Activated CD4-positive, alpha-beta T cell treated with anti-CD3 and anti-CD28 coated beads for 36 hours (primary cell): ENCODE measurements around the gene CYFIP2. TPM values are rescaled to one million over a fixed set of nuclear protein-coding genes. Genes with fewer than 3 reads are reported as not detected.
A peak's percentile ranks its signal among the peaks of the same experiment; 100 is the strongest.

ENCODE experiments used
- ATAC-seq: fragments of 200-7000 bp; cut with Tn5 transposase; one replicate; pipeline ENCODE4 v1.10.0; 2021; ENCODE audit warnings: mild to moderate bottlenecking, moderate library complexity
- CTCF ChIA-PET: fragments of 350-600 bp; sonication (Branson Sonifier 250); formaldehyde crosslinking; loops from one replicate; lab custom pipeline; 2021; ENCODE audit warnings: antibody characterized with exemption; lab: Charles Lee
- POLR2A ChIA-PET: fragments of 350-600 bp; sonication (Branson Sonifier 250); formaldehyde crosslinking; loops from one replicate; lab custom pipeline; 2021; ENCODE audit warnings: antibody characterized with exemption, inconsistent platforms; lab: Charles Lee
- DNase-seq: peaks from one replicate; pipeline ENCODE4 v3.0.0-alpha.2; 2020
- H3K27ac Mint-ChIP-seq: one replicate; pipeline ENCODE4 v1.8.0; 2021; ENCODE audit warnings: mixed read lengths
- H3K27me3 Mint-ChIP-seq: one replicate; pipeline ENCODE4 v1.8.0; 2021; ENCODE audit warnings: mixed read lengths
- H3K36me3 Mint-ChIP-seq: one replicate; pipeline ENCODE4 v1.8.0; 2021; ENCODE audit warnings: low read depth, mixed read lengths
- H3K4me1 Mint-ChIP-seq: one replicate; pipeline ENCODE4 v1.8.0; 2021; ENCODE audit warnings: mixed read lengths
- H3K4me3 Mint-ChIP-seq: one replicate; pipeline ENCODE4 v1.8.0; 2021; ENCODE audit warnings: mild to moderate bottlenecking, moderate library complexity, mixed read lengths
- H3K9me3 Mint-ChIP-seq: one replicate; pipeline ENCODE4 v1.8.0; 2021; ENCODE audit warnings: low read depth, mixed read lengths
- intact Hi-C, 2 experiments: fragments of 100-400 bp; cut with DNase I in 1 of 2; cut with micrococcal nuclease in 1 of 2; formaldehyde crosslinking; loops; one replicate each; pipeline versions ENCODE4 v1.14.2 to v1.15.1; 2022 to 2024; cut with DNase I, micrococcal nuclease
- total RNA-seq, 2 experiments: library from RNA; stranded (reverse); gene quantifications; one replicate each; pipeline ENCODE4 v1.2.3, GENCODE V29; 2021

CYFIP2 gene
- total RNA-seq, 2 experiments from 2014 or later: 277 to 526 TPM

DNA sequence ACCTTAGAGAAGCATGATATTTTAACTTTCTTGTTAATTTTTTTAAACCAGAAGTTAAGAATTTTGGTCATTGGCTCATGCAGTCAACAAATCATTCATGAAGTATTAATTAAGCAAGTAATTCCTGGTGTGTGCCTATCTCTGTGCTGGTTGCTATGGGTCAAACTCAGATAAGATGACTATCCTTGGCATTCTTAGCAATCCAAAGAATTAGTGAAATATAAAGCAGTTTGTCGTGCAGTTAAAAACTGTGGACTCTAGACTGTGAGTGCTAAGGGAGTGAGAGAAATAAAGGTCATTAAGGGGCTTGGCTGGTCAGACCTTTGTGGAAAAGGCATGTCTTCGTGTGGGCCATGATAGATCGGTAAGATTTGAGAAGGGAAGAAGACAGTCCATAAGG is 4.8 kb downstream of the CYFIP2 start:
- CTCF ChIA-PET: interaction anchor here (1.6 to 2.8 kb wide), 2 partner anchors 19 to 121 kb away, joined by 5 to 7 read pairs; no protein-coding TSS in a partner anchor
- Mint-ChIP-seq H3K9me3 (no peaks in the 10 kb centered on the region), H3K27me3 (no peaks in the 10 kb centered on the region), H3K27ac (peak overlapping the region; percentile 97), H3K36me3 (peaks cover 55% of the 10 kb centered on the region), H3K4me1 (peaks cover 74% of the 10 kb centered on the region), H3K4me3 (peak overlapping the region; percentile 96)
- no peak for ATAC-seq
- no peak for DNase-seq
- POLR2A ChIA-PET: interaction anchor here (1.4 kb wide), 1 partner anchor 18 kb away, joined by 10 read pairs; no protein-coding TSS in a partner anchor
- intact Hi-C loops: loop anchor here (1.0 to 5.0 kb wide), 6 partner anchors 17 to 1937 kb away; partner anchors contain the start of genes MED7 (in 1 of the 2) and RNF145 (in 1 of the 2)

DNA sequence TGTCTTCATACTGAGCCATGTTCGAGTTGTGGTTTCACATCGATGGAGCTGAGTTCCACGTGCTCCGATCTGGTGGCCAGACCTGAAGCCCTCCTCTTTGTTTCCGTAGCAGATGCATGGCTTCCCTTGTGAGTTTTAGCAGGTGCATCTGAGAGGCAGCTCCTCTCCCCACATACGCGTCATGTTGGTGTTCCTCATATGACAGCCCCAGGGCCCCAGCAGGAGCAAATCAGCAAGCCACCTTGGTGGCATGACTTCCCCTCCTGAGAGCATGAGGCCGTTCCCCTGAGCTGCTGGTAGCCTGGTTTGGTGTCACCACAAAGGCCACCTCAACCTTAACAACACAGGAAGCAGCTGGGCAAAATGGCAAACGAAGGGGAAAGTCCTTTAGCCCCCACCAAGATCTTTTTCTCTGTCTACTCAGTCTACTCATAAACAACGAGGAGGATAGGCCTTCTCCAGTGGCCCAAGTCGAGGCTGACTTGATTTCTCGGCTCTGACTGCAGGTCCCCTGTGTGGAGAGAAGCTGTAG is 5.9 kb downstream of the CYFIP2 start:
- H3K4me3 Mint-ChIP-seq: peak overlapping the region; percentile 96
- CTCF ChIA-PET: interaction anchor here (0.5 to 4.2 kb wide), 17 partner anchors 9 to 126 kb away, joined by 3 to 25 read pairs (median 5); no protein-coding TSS in a partner anchor
- H3K9me3 Mint-ChIP-seq: no peaks in the 10 kb centered on the region
- peaks cover 84% of the 10 kb centered on the region for H3K4me1 Mint-ChIP-seq
- intact Hi-C loops: loop anchor here (1.0 to 5.0 kb wide), 11 partner anchors 8 to 1935 kb away; partner anchors contain the start of genes ITK (in 1 of the 2), MED7 (in 1 of the 2) and RNF145 (in 1 of the 2)
- ATAC-seq (peak; percentile 82), DNase-seq (peak; percentile 95)
- POLR2A ChIA-PET: interaction anchor here (0.6 to 3.1 kb wide), 15 partner anchors 15 to 129 kb away, joined by 3 to 27 read pairs (median 4); partner anchors contain the start of gene MED7
- no peaks in the 10 kb centered on the region for H3K27me3 Mint-ChIP-seq
- peak overlapping the region; percentile 97 for H3K27ac Mint-ChIP-seq
- peaks cover 53% of the 10 kb centered on the region for H3K36me3 Mint-ChIP-seq

DNA sequence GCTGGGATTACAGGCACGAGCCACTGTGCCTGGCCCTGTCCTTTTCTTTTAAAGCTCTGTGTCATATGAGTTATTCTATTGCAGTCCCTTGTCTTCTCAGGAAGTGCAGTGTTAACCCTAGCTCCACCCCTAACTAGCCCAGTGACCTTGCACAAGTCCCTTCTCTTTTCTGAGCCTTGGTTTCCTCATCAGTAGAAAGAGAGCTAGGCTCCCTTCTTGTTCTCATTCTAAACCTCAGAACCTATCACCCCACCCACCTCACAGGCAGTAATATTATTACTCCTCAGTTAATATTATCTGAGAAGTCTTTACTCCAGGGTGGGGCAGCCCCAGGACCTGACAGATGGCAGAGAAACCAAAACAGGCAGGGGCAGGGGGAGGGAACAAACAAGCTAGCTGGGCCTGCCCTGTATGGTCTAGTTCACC is 7.2 kb downstream of the CYFIP2 start:
- no peaks in the 10 kb centered on the region for H3K27me3 Mint-ChIP-seq
- POLR2A ChIA-PET: interaction anchor here (0.5 to 3.1 kb wide), 16 partner anchors 10 to 353 kb away, joined by 3 to 27 read pairs (median 4); partner anchors contain the start of genes ITK and MED7
- DNase-seq (peak; percentile 70), ATAC-seq (peak; percentile 49)
- no peaks in the 10 kb centered on the region for H3K9me3 Mint-ChIP-seq
- H3K27ac Mint-ChIP-seq: peak overlapping the region; percentile 97
- H3K36me3 Mint-ChIP-seq: peaks cover 47% of the 10 kb centered on the region
- intact Hi-C loops: loop anchor here (2.0 to 5.0 kb wide), 8 partner anchors 16 to 1934 kb away; partner anchors contain the start of genes ITK (in 1 of the 2) and RNF145 (in 1 of the 2)
- peak overlapping the region; percentile 96 for H3K4me3 Mint-ChIP-seq
- H3K4me1 Mint-ChIP-seq: peaks cover 86% of the 10 kb centered on the region
- CTCF ChIA-PET: interaction anchor here (0.6 to 4.2 kb wide), 17 partner anchors 10 to 213 kb away, joined by 3 to 25 read pairs (median 6); no protein-coding TSS in a partner anchor

DNA sequence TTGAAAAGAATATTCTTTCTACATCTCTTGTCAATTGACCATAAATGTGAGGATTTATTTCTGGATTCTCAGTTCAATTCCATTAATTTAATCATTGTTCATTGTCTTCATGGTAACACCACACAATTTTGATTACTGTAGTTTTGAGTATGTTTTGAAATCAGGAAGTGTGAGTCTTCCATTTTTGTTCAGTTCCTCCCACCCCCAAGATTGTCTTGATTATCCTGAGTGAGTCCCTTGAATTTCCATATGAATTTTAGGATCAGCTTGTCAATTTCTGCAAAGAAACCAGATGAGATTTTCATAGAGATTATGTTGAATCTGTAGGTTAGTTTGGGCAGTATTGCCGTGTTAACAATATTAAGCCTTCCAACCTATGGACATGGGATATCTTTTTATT is 9.5 kb downstream of the CYFIP2 start:
- ATAC-seq (no peak), DNase-seq (no peak)
- Mint-ChIP-seq H3K27ac (peak overlapping the region; percentile 40), H3K4me3 (no peak overlapping the region), H3K9me3 (no peaks in the 10 kb centered on the region), H3K27me3 (no peaks in the 10 kb centered on the region), H3K4me1 (peaks cover 87% of the 10 kb centered on the region), H3K36me3 (peaks cover 35% of the 10 kb centered on the region)
- intact Hi-C loops: loop anchor here in 1 of 2 experiments (1.0 kb wide), 1 partner anchor 16 kb away; no protein-coding TSS in a partner anchor
- POLR2A ChIA-PET: no interaction called here
- CTCF ChIA-PET: interaction anchor here (1.2 to 4.2 kb wide), 2 partner anchors 12 to 27 kb away, joined by 3 to 19 read pairs; no protein-coding TSS in a partner anchor

DNA sequence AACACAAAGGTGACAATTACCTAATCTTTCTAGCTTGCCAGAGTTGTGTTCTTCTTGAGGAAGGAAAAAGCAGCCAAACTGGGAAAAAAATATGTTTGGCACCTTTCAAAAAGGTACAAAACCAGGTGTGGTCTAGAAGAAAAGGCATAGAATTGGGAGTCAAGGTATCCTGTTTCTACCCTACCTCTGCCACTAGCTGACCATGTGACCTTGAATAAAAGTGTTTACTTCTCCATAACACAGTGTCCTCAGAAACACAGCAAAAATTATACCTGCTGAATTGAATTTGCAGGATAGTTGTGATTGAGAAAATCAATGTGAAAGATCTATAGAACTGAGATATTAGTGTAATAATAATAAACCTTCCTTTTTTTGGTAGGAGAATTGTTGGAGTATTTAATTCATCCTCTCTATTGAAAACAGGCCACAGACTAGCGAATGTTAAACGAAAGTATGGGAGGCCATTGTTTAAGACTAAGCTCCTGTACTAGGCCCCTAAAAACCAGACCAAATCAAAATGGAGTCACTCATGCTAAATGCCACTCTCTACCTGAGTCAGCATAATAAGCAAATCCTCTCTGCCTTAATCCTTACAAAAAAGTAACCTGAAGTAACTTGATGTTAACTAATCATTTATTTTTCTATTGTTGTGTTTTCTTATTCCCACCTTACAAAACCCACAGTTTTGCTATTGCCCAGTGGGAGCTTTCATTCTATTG is 12.6 kb downstream of the CYFIP2 start:
- ATAC-seq (no peak), DNase-seq (no peak)
- POLR2A ChIA-PET: interaction anchor here (0.6 to 0.7 kb wide), 2 partner anchors 12 to 82 kb away, joined by 3 read pairs; no protein-coding TSS in a partner anchor
- intact Hi-C loops: no loop called here
- peak overlapping the region; percentile 25 for H3K27ac Mint-ChIP-seq
- no peak overlapping the region for H3K4me3 Mint-ChIP-seq
- H3K36me3 Mint-ChIP-seq: peaks cover 38% of the 10 kb centered on the region
- CTCF ChIA-PET: interaction anchor here (0.8 to 2.4 kb wide), 5 partner anchors 13 to 130 kb away, joined by 3 to 6 read pairs (median 4); no protein-coding TSS in a partner anchor
- H3K4me1 Mint-ChIP-seq: peaks cover 89% of the 10 kb centered on the region
- peaks cover 9% of the 10 kb centered on the region for H3K9me3 Mint-ChIP-seq
- no peaks in the 10 kb centered on the region for H3K27me3 Mint-ChIP-seq

GRCh38 chr5:157279605-157280239 is 13.8 kb downstream of the CYFIP2 start:
- H3K4me3 Mint-ChIP-seq: no peak overlapping the region
- H3K4me1 Mint-ChIP-seq: peaks cover 90% of the 10 kb centered on the region
- intact Hi-C loops: loop anchor here in 1 of 2 experiments (1.0 kb wide), 1 partner anchor 7 kb away; no protein-coding TSS in a partner anchor
- no peaks in the 10 kb centered on the region for H3K27me3 Mint-ChIP-seq
- H3K9me3 Mint-ChIP-seq: peaks cover 9% of the 10 kb centered on the region
- DNase-seq (no peak), ATAC-seq (no peak)
- peaks cover 42% of the 10 kb centered on the region for H3K36me3 Mint-ChIP-seq
- H3K27ac Mint-ChIP-seq: peak overlapping the region; percentile 93
- ChIA-PET POLR2A (no interaction called here), CTCF (interaction anchor here (0.8 to 2.4 kb wide), 4 partner anchors 11 to 54 kb away, joined by 3 to 6 read pairs (median 4); no protein-coding TSS in a partner anchor)

DNA sequence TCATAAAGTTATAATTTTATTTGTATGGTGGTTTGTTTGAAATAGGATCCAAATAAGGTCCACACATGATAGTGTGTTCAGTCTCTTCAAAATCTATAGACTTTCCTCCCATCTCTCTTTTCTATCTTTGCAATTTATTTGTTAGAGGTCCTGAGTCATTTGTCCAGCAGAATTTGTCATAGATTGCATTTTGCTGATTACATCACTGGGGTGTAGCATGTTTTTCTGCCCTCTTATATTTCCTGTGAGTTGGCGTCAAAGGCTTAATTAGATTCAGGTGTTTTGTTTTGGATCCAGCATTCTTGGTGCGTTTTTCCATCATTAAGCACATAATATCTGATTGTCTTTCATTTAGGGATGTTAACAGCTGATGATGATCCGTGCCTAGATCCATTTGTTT is 15.0 kb downstream of the CYFIP2 start:
- Mint-ChIP-seq H3K27ac (peak overlapping the region; percentile 86), H3K36me3 (peaks cover 49% of the 10 kb centered on the region), H3K27me3 (no peaks in the 10 kb centered on the region), H3K9me3 (peaks cover 9% of the 10 kb centered on the region), H3K4me1 (peaks cover 94% of the 10 kb centered on the region), H3K4me3 (peak overlapping the region; percentile 2)
- intact Hi-C loops: loop anchor here in 1 of 2 experiments (1.0 kb wide), 1 partner anchor 9 kb away; no protein-coding TSS in a partner anchor
- ATAC-seq (peak; percentile 33), DNase-seq (no peak)
- ChIA-PET CTCF (interaction anchor here (0.8 kb wide), 2 partner anchors 32 to 153 kb away, joined by 3 read pairs; no protein-coding TSS in a partner anchor), POLR2A (no interaction called here)

DNA sequence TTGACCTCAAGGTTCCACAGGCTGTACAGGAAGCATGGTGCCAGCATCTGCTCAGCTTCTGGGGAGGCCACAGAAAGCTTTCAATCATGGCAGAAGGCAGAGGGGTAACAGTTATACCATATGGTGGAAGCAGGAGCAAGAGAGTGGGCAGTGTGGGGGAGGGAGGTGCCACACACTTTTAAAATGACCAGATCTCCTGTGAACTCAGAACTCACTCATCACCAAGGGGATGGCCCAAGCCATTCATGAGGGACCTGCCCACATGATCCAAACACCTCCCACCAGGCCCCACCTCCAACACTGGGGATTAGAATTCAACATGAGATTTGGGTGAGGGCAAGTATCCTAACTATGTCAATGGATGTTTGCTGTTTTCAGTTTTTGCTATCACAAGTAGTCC is 16.2 kb downstream of the CYFIP2 start:
- Mint-ChIP-seq H3K4me1 (peaks cover 83% of the 10 kb centered on the region), H3K9me3 (peaks cover 9% of the 10 kb centered on the region), H3K27ac (peak overlapping the region; percentile 84), H3K36me3 (peaks cover 53% of the 10 kb centered on the region), H3K4me3 (no peak overlapping the region), H3K27me3 (no peaks in the 10 kb centered on the region)
- intact Hi-C loops: no loop called here
- DNase-seq: peak; percentile 41
- ATAC-seq: peak; percentile 16
- POLR2A ChIA-PET: no interaction called here
- CTCF ChIA-PET: interaction anchor here (2.3 kb wide), 1 partner anchor 9 kb away, joined by 13 read pairs; no protein-coding TSS in a partner anchor

DNA sequence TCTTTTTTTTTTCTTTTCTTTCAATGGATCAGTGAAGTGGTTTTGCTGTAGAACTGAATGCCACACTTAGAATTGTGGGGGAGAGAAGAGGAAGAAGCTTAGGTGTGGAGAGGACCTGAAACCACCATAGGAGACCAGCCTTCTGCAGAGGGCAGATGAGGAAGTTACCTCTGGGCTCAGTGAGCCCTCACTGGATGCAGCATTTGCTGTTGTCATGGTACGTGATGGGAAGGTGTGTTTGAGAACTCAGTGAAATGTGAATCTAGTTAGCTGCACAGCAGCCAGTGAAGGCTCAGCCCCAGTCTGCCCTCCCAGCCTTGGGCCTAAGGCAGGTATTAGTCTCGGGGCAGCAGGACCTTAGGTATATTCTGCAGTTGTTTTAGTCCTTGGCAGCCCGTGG is 17.5 kb downstream of the CYFIP2 start:
- Mint-ChIP-seq H3K36me3 (peaks cover 60% of the 10 kb centered on the region), H3K27me3 (no peaks in the 10 kb centered on the region), H3K9me3 (peaks cover 9% of the 10 kb centered on the region), H3K27ac (peak overlapping the region; percentile 84), H3K4me1 (peaks cover 83% of the 10 kb centered on the region), H3K4me3 (no peak overlapping the region)
- intact Hi-C loops: no loop called here
- no peak for DNase-seq
- POLR2A ChIA-PET: interaction anchor here (0.8 kb wide), 1 partner anchor 14 kb away, joined by 5 read pairs; no protein-coding TSS in a partner anchor
- peak; percentile 47 for ATAC-seq
- CTCF ChIA-PET: interaction anchor here (0.9 to 2.3 kb wide), 4 partner anchors 10 to 135 kb away, joined by 3 to 13 read pairs (median 6); no protein-coding TSS in a partner anchor

- no peak for DNase-seq
- Mint-ChIP-seq H3K9me3 (peaks cover 9% of the 10 kb centered on the region), H3K4me1 (peaks cover 82% of the 10 kb centered on the region), H3K4me3 (no peak overlapping the region), H3K27me3 (no peaks in the 10 kb centered on the region), H3K36me3 (peaks cover 67% of the 10 kb centered on the region), H3K27ac (peak overlapping the region; percentile 24)
- intact Hi-C loops: no loop called here
- POLR2A ChIA-PET: no interaction called here
- ATAC-seq: no peak
- CTCF ChIA-PET: interaction anchor here (0.9 to 2.3 kb wide), 4 partner anchors 8 to 136 kb away, joined by 3 to 13 read pairs (median 4); no protein-coding TSS in a partner anchor
These were observed 18.7 kb downstream of the CYFIP2 start for GRCh38 chr5:157284458-157285212.
